GM12873 (cell line): ENCODE measurements around the gene PKHD1.

Experiments
- CTCF ChIP-seq: IDR thresholded peaks from 2 replicates; pipeline ENCODE4 v1.5.1; 2012; ENCODE audit warnings: low read depth, mild to moderate bottlenecking, moderate library complexity, low read length, control low read depth; ENCODE audit not compliant: insufficient read depth; ENCODE audit errors: missing control alignments

Gene PKHD1

GRCh38 chr6:51901766-51902764 is 185.3 kb downstream of the PKHD1 start:
- TF ChIP-seq CTCF: no peak

GRCh38 chr6:51893366-51893765 is 194.0 kb downstream of the PKHD1 start:
- no peak for TF ChIP-seq CTCF

- no peak for TF ChIP-seq CTCF
Observed at GRCh38 chr6:51892750-51893149, 194.7 kb downstream of the PKHD1 start.

- no peak for TF ChIP-seq CTCF
Observed at GRCh38 chr6:51892339-51892738, 195.1 kb downstream of the PKHD1 start.

GRCh38 chr6:51891784-51892183 is 195.6 kb downstream of the PKHD1 start:
- no peak for TF ChIP-seq CTCF

- no peak for TF ChIP-seq CTCF
Observed at GRCh38 chr6:51887859-51888258, 199.6 kb downstream of the PKHD1 start.

GRCh38 chr6:51885957-51886356 is 201.5 kb downstream of the PKHD1 start:
- TF ChIP-seq CTCF: no peak
